MCF 10A (cell line): ENCODE data around the gene CLASRP. TPM values are rescaled to one million over a fixed set of nuclear protein-coding genes. Genes with fewer than 3 reads are reported as not detected.

ENCODE experiments used
- BruUV-seq: library from RNA; stranded (reverse); fragments of 400-500 nt; replicated peaks from 2 replicates; lab custom pipeline; 2021; lab: Mats Ljungman, UMichigan
- CTCF ChIA-PET: fragments of 300-600 bp; sonication (Branson Sonifier 250); formaldehyde crosslinking; extraction: SDS; loops from one replicate; lab custom pipeline; 2021; ENCODE audit warnings: antibody characterized with exemption, inconsistent platforms; lab: Yijun Ruan, JAX
- POLR2A ChIA-PET: fragments of 300-600, 350-650 bp; sonication (Branson Sonifier 250); formaldehyde crosslinking; extraction: SDS; loops from one replicate; lab custom pipeline; 2020; ENCODE audit warnings: antibody characterized with exemption, inconsistent platforms; lab: Yijun Ruan, JAX
- DNase-seq: peaks from one replicate; pipeline ENCODE4 v3.0.0-alpha.2; 2018; ENCODE audit not compliant: unreplicated experiment
- H3K27ac Mint-ChIP-seq: one replicate; pipeline ENCODE4 v1.8.0; 2022; ENCODE audit warnings: mild to moderate bottlenecking, low read depth, mixed read lengths; ENCODE audit not compliant: unreplicated experiment
- H3K27me3 Mint-ChIP-seq: one replicate; pipeline ENCODE4 v1.8.0; 2022; ENCODE audit warnings: mixed read lengths; ENCODE audit not compliant: insufficient read depth, unreplicated experiment
- H3K36me3 Mint-ChIP-seq: one replicate; pipeline ENCODE4 v1.8.0; 2022; ENCODE audit warnings: mild to moderate bottlenecking, moderate library complexity, mixed read lengths; ENCODE audit not compliant: insufficient read depth, unreplicated experiment
- H3K4me1 Mint-ChIP-seq: one replicate; pipeline ENCODE4 v1.8.0; 2022; ENCODE audit warnings: mixed read lengths; ENCODE audit not compliant: insufficient read depth, unreplicated experiment
- H3K4me3 Mint-ChIP-seq: one replicate; pipeline ENCODE4 v1.8.0; 2022; ENCODE audit warnings: mild to moderate bottlenecking, moderate library complexity, mixed read lengths; ENCODE audit not compliant: unreplicated experiment
- H3K9me3 Mint-ChIP-seq: one replicate; pipeline ENCODE4 v1.8.0; 2022; ENCODE audit warnings: mixed read lengths; ENCODE audit not compliant: unreplicated experiment
- intact Hi-C: fragments of 100-400 bp; cut with micrococcal nuclease; formaldehyde crosslinking; loops from 2 replicates; pipeline ENCODE4 v1.14.1; 2022
- total RNA-seq: library from RNA; stranded (reverse); gene quantifications from 2 replicates; pipeline ENCODE4 v1.2.3, GENCODE V29; 2022
- TF ChIP-seq, protein P1 (sequence below): fragments of 200-600 bp; IDR thresholded peaks from one replicate; pipeline ENCODE4 v1.8.0; 2022; ENCODE audit warnings: antibody characterized with exemption, mild to moderate bottlenecking; ENCODE audit not compliant: unreplicated experiment

The CLASRP gene
- total RNA-seq, 1 experiment from 2014 or later = 83.5 TPM

DNA sequence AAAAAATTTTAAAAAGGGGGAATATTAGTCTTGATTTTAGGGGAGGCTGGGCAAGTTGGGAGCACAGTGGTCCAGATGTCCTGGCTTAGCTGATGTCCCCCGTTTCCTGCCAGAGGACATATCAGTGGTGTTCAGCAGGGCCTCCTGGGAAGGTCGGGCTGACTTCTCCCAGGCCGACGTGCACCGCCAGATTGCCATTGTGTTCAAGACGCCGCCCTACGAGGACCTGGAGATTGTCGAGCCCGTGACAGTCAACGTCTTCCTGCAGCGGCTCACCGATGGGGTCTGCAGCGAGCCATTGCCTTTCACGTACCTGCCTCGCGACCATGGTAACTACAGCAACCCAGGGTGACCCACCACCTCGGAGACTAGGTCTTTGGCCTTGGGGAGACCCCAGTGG lies 6.4 kb upstream of the CLASRP start:
- H3K36me3 Mint-ChIP-seq = peaks cover 78% of the 10 kb centered on the region
- no peak for DNase-seq
- no peaks in the 10 kb centered on the region for H3K9me3 Mint-ChIP-seq
- H3K4me3 Mint-ChIP-seq = no peak overlapping the region
- CTCF ChIA-PET = interaction anchor here (0.6 to 2.9 kb wide), 2 partner anchors 27 to 33 kb away, joined by 3 to 8 read pairs; no protein-coding TSS in a partner anchor
- peak overlapping the region; percentile 61 for H3K27ac Mint-ChIP-seq
- no TSS peak for BruUV-seq
- intact Hi-C loops = no loop called here
- POLR2A ChIA-PET = interaction anchor here (0.9 kb wide), 1 partner anchor 77 kb away, joined by 3 read pairs; the partner anchor contains the start of gene CLPTM1
- TF ChIP-seq, protein P1, sequence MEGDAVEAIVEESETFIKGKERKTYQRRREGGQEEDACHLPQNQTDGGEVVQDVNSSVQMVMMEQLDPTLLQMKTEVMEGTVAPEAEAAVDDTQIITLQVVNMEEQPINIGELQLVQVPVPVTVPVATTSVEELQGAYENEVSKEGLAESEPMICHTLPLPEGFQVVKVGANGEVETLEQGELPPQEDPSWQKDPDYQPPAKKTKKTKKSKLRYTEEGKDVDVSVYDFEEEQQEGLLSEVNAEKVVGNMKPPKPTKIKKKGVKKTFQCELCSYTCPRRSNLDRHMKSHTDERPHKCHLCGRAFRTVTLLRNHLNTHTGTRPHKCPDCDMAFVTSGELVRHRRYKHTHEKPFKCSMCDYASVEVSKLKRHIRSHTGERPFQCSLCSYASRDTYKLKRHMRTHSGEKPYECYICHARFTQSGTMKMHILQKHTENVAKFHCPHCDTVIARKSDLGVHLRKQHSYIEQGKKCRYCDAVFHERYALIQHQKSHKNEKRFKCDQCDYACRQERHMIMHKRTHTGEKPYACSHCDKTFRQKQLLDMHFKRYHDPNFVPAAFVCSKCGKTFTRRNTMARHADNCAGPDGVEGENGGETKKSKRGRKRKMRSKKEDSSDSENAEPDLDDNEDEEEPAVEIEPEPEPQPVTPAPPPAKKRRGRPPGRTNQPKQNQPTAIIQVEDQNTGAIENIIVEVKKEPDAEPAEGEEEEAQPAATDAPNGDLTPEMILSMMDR = no peak
- H3K4me1 Mint-ChIP-seq = no peaks in the 10 kb centered on the region
- H3K27me3 Mint-ChIP-seq = no peaks in the 10 kb centered on the region

- Mint-ChIP-seq H3K9me3 (no peaks in the 10 kb centered on the region), H3K4me3 (no peak overlapping the region), H3K27me3 (no peaks in the 10 kb centered on the region), H3K36me3 (peaks cover 65% of the 10 kb centered on the region), H3K27ac (no peak overlapping the region), H3K4me1 (peaks cover 11% of the 10 kb centered on the region)
- intact Hi-C loops = no loop called here
- POLR2A ChIA-PET = interaction anchor here (0.7 kb wide), 1 partner anchor 369 kb away, joined by 3 read pairs; no protein-coding TSS in a partner anchor
- no peak for DNase-seq
- TF ChIP-seq, protein P1 = no peak
- CTCF ChIA-PET = no interaction called here
- BruUV-seq = no TSS peak
These were observed 3.1 kb upstream of the CLASRP start for GRCh38 chr19:45035755-45036154.

DNA sequence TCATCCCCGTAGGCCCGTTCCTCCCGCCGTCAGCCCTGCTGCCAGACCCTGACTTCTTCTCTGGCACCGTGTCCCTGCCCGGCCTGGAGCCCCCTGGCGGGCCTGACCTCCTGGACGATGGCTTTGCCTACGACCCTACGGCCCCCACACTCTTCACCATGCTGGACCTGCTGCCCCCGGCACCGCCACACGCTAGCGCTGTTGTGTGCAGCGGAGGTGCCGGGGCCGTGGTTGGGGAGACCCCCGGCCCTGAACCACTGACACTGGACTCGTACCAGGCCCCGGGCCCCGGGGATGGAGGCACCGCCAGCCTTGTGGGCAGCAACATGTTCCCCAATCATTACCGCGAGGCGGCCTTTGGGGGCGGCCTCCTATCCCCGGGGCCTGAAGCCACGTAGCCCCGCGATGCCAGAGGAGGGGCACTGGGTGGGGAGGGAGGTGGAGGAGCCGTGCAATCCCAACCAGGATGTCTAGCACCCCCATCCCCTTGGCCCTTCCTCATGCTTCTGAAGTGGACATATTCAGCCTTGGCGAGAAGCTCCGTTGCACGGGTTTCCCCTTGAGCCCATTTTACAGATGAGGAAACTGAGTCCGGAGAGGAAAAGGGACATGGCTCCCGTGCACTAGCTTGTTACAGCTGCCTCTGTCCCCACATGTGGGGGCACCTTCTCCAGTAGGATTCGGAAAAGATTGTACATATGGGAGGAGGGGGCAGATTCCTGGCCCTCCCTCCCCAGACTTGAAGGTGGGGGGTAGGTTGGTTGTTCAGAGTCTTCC lies 1.3 kb upstream of the CLASRP start:
- no peak overlapping the region for H3K4me3 Mint-ChIP-seq
- TF ChIP-seq, protein P1 = no peak
- DNase-seq = no peak
- POLR2A ChIA-PET = interaction anchor here (1.6 to 3.1 kb wide), 5 partner anchors 10 to 42 kb away, joined by 5 to 27 read pairs (median 19); partner anchors contain the start of genes GEMIN7, RELB and ZNF296
- no TSS peak for BruUV-seq
- peaks cover 68% of the 10 kb centered on the region for H3K36me3 Mint-ChIP-seq
- H3K9me3 Mint-ChIP-seq = no peaks in the 10 kb centered on the region
- peak overlapping the region; percentile 33 for H3K27ac Mint-ChIP-seq
- intact Hi-C loops = no loop called here
- H3K27me3 Mint-ChIP-seq = no peaks in the 10 kb centered on the region
- H3K4me1 Mint-ChIP-seq = peaks cover 22% of the 10 kb centered on the region
- CTCF ChIA-PET = interaction anchor here (0.9 kb wide), 1 partner anchor 211 kb away, joined by 6 read pairs; no protein-coding TSS in a partner anchor
